HEK293 (cell line): ENCODE measurements around the gene CSTPP1.

ENCODE experiments used
- CTCF ChIA-PET: fragments of 350-600 bp; formaldehyde crosslinking; extraction: SDS; loops from one replicate; lab custom pipeline; 2021; ENCODE audit warnings: antibody characterized with exemption; lab: Yijun Ruan, JAX
- POLR2A ChIA-PET: fragments of 300-600 bp; formaldehyde crosslinking; extraction: SDS; loops from one replicate; lab custom pipeline; 2020; ENCODE audit warnings: antibody characterized with exemption, inconsistent platforms; lab: Yijun Ruan, JAX
- H3K27ac ChIP-seq: fragments of 200-500 bp; sonication (Bioruptor generic); 2 replicates; pipeline ENCODE4 v1.5.1; 2014; ENCODE audit warnings: low read depth, low read length, control low read depth, inconsistent platforms; ENCODE audit errors: extremely low read depth
- H3K36me3 ChIP-seq, 2 experiments: fragments of 200-500 bp in 1 of 2; sonication (Bioruptor generic) in 1 of 2; 1 replicate in 1 of 2; 2 replicates in 1 of 2; pipeline ENCODE4 v1.5.1; 2014 to 2017; ENCODE audit warnings: inconsistent platforms in 2 of 2, low read length in 2 of 2; ENCODE audit not compliant: control insufficient read depth in 2 of 2, insufficient read depth in 1 of 2
- H3K4me1 ChIP-seq: fragments of 200-500 bp; sonication (Bioruptor generic); 2 replicates; pipeline ENCODE4 v1.5.1; 2014; ENCODE audit warnings: mild to moderate bottlenecking, low read length, inconsistent platforms; ENCODE audit not compliant: control insufficient read depth, insufficient read depth
- H3K4me3 ChIP-seq: 2 replicates; pipeline ENCODE4 v1.5.1; 2011; ENCODE audit warnings: low read depth, mild to moderate bottlenecking, control low read depth, low read length, moderate library complexity
- H3K9me3 ChIP-seq: fragments of 200-500 bp; sonication (Bioruptor generic); 2 replicates; pipeline ENCODE4 v1.5.1; 2014; ENCODE audit warnings: low read depth, low read length, inconsistent platforms; ENCODE audit not compliant: control insufficient read depth, insufficient read depth
- ATF2 ChIP-seq: fragments of 450-650 bp; formaldehyde crosslinking; IDR thresholded peaks from 2 replicates; pipeline ENCODE4 v1.5.1; 2016; ENCODE audit warnings: missing biosample characterization, missing genetic modification characterization, low read depth
- BCL11B ChIP-seq: fragments of 450-650 bp; formaldehyde crosslinking; IDR thresholded peaks from 2 replicates; pipeline ENCODE4 v1.5.1; 2016; ENCODE audit warnings: low read depth, missing biosample characterization, missing genetic modification characterization
- ELK4 ChIP-seq: IDR thresholded peaks from 2 replicates; pipeline ENCODE4 v1.6.1; 2011; ENCODE audit warnings: mild to moderate bottlenecking, low read depth, low read length, borderline replicate concordance
- ZBTB6 ChIP-seq: fragments of 450-650 bp; formaldehyde crosslinking; IDR thresholded peaks from 2 replicates; pipeline ENCODE4 v1.5.1; 2017; ENCODE audit warnings: missing biosample characterization, missing genetic modification characterization
- ZNF148 ChIP-seq: fragments of 450-650 bp; formaldehyde crosslinking; IDR thresholded peaks from 2 replicates; pipeline ENCODE4 v1.5.0; 2017; ENCODE audit warnings: missing biosample characterization, missing genetic modification characterization, borderline replicate concordance
- ZNF175 ChIP-seq: fragments of 450-650 bp; formaldehyde crosslinking; IDR thresholded peaks from 2 replicates; pipeline ENCODE4 v1.5.1; 2016; ENCODE audit warnings: missing biosample characterization, missing genetic modification characterization
- ZNF362 ChIP-seq: fragments of 450-650 bp; formaldehyde crosslinking; IDR thresholded peaks from 2 replicates; pipeline ENCODE4 v1.5.1; 2016; ENCODE audit warnings: missing biosample characterization, missing genetic modification characterization
- ZNF561 ChIP-seq: fragments of 450-650 bp; IDR thresholded peaks from 2 replicates; pipeline ENCODE4 v1.5.1; 2018; ENCODE audit warnings: missing biosample characterization, missing genetic modification characterization, borderline replicate concordance
- ZNF747 ChIP-seq: fragments of 450-650 bp; formaldehyde crosslinking; IDR thresholded peaks from 2 replicates; pipeline ENCODE4 v1.5.1; 2016; ENCODE audit warnings: missing biosample characterization, missing genetic modification characterization

CSTPP1 gene

GRCh38 chr11:47021965-47022364, 85.4 kb downstream of the CSTPP1 start:
- Histone ChIP-seq H3K4me1 (no peaks in the 10 kb centered on the region), H3K36me3 (no peaks in the 10 kb centered on the region), H3K4me3 (no peak overlapping the region), H3K9me3 (no peaks in the 10 kb centered on the region), H3K27ac (no peak overlapping the region)
- ChIA-PET CTCF (interaction anchor here (0.6 to 1.3 kb wide), 2 partner anchors 29 to 1367 kb away, joined by 3 to 4 read pairs; no protein-coding TSS in a partner anchor), POLR2A (no interaction called here)
- TF ChIP-seq ZNF148 (tag by site-specific recombination) = no peak
- no peak for TF ChIP-seq ZNF747 (tag by site-specific recombination)
- no peak for TF ChIP-seq ZNF561 (tag by site-specific recombination)
- TF ChIP-seq ELK4 = no peak
- TF ChIP-seq ATF2 (tag by site-specific recombination) = 0 out of 2 replicates have a peak, but pooled peaks have one; percentile 49

GRCh38 chr11:47028195-47029093, 91.9 kb downstream of the CSTPP1 start:
- H3K4me3 ChIP-seq = no peak overlapping the region
- TF ChIP-seq ZNF362 (tag by site-specific recombination) = peak; percentile 37; the same call in 1 of the 2 replicates
- no peak for TF ChIP-seq ZBTB6 (tag by site-specific recombination)
- H3K9me3 ChIP-seq = no peaks in the 10 kb centered on the region
- no peaks in the 10 kb centered on the region for H3K4me1 ChIP-seq
- no peak overlapping the region for H3K27ac ChIP-seq
- H3K36me3 ChIP-seq = no peaks in the 10 kb centered on the region
- ChIA-PET CTCF (interaction anchor here (0.6 to 1.1 kb wide), 2 partner anchors 109 to 151 kb away, joined by 3 to 4 read pairs; no protein-coding TSS in a partner anchor), POLR2A (no interaction called here)

GRCh38 chr11:47033439-47033838, 96.9 kb downstream of the CSTPP1 start:
- H3K36me3 ChIP-seq = no peaks in the 10 kb centered on the region
- POLR2A ChIA-PET = no interaction called here
- TF ChIP-seq BCL11B (tag by site-specific recombination) = 0 out of 2 replicates have a peak, but pooled peaks have one; percentile 20
- TF ChIP-seq ZNF148 (tag by site-specific recombination) = no peak
- TF ChIP-seq ZNF175 = no peak
- TF ChIP-seq, all 188 proteins: peak for 1
- Histone ChIP-seq H3K4me3 (no peak overlapping the region), H3K4me1 (no peaks in the 10 kb centered on the region), H3K9me3 (no peaks in the 10 kb centered on the region), H3K27ac (no peak overlapping the region)
- CTCF ChIA-PET = interaction anchor here (1.2 to 1.8 kb wide), 2 partner anchors 21 to 30 kb away, joined by 3 read pairs; no protein-coding TSS in a partner anchor
